Calu3 (cell line): ENCODE data around the gene NUDT1. TPM values are rescaled to one million over a fixed set of nuclear protein-coding genes. Genes with fewer than 3 reads are reported as not detected.
A peak's percentile ranks its signal among the peaks of the same experiment; 100 is the strongest.

Experiments used
- BruUV-seq: library from RNA; stranded (reverse); fragments of 400-500 nt; replicated peaks from 2 replicates; lab custom pipeline; 2021; lab: Mats Ljungman, UMichigan
- CTCF ChIA-PET: fragments of 300-600 bp; sonication (Branson Sonifier 250); formaldehyde crosslinking; loops from one replicate; lab custom pipeline; 2022; ENCODE audit warnings: antibody characterized with exemption; lab: Charles Lee
- DNase-seq: peaks from one replicate; pipeline ENCODE4 v3.0.0; 2022
- H3K27ac Mint-ChIP-seq: one replicate; pipeline ENCODE4 v1.8.0; 2022; ENCODE audit warnings: mixed read lengths; ENCODE audit not compliant: unreplicated experiment
- H3K27me3 Mint-ChIP-seq: one replicate; pipeline ENCODE4 v1.8.0; 2022; ENCODE audit warnings: mixed read lengths; ENCODE audit not compliant: unreplicated experiment
- H3K36me3 Mint-ChIP-seq: one replicate; pipeline ENCODE4 v1.8.0; 2022; ENCODE audit warnings: mild to moderate bottlenecking, moderate library complexity, mixed read lengths; ENCODE audit not compliant: insufficient read depth, unreplicated experiment
- H3K4me1 Mint-ChIP-seq: one replicate; pipeline ENCODE4 v1.8.0; 2022; ENCODE audit warnings: mild to moderate bottlenecking, low read depth, mixed read lengths; ENCODE audit not compliant: unreplicated experiment
- H3K4me3 Mint-ChIP-seq: one replicate; pipeline ENCODE4 v1.8.0; 2022; ENCODE audit warnings: mild to moderate bottlenecking, low read depth, moderate library complexity, mixed read lengths; ENCODE audit not compliant: unreplicated experiment
- H3K9me3 Mint-ChIP-seq: one replicate; pipeline ENCODE4 v1.8.0; 2022; ENCODE audit warnings: low read depth, mixed read lengths; ENCODE audit not compliant: unreplicated experiment
- CTCF ChIP-seq: fragments of 200-600 bp; IDR thresholded peaks from one replicate; pipeline ENCODE4 v1.8.0; 2022; ENCODE audit warnings: antibody characterized with exemption; ENCODE audit not compliant: unreplicated experiment
- intact Hi-C: fragments of 100-400 bp; cut with micrococcal nuclease; formaldehyde crosslinking; loops from one replicate; pipeline ENCODE4 v1.10.0; 2022; ENCODE audit not compliant: unreplicated experiment
- total RNA-seq: library from RNA; stranded (reverse); gene quantifications from 2 replicates; pipeline ENCODE4 v1.2.3, GENCODE V29; 2022

NUDT1 gene
- total RNA-seq, 1 experiment from 2014 or later = 65.6 TPM

GRCh38 chr7:2231992-2232765, 9.8 kb upstream of the NUDT1 start:
- intact Hi-C loops = no loop called here
- Mint-ChIP-seq H3K9me3 (no peaks in the 10 kb centered on the region), H3K27ac (peak overlapping the region; percentile 48), H3K27me3 (no peaks in the 10 kb centered on the region), H3K4me1 (no peaks in the 10 kb centered on the region), H3K36me3 (peaks cover 49% of the 10 kb centered on the region), H3K4me3 (peak overlapping the region; percentile 78)
- peak; percentile 46 for DNase-seq
- CTCF ChIA-PET = interaction anchor here (1.6 kb wide), 1 partner anchor 122 kb away, joined by 6 read pairs; no protein-coding TSS in a partner anchor
- BruUV-seq = no TSS peak
- no peak for TF ChIP-seq CTCF

- CTCF ChIA-PET = interaction anchor here (1.6 kb wide), 1 partner anchor 121 kb away, joined by 6 read pairs; no protein-coding TSS in a partner anchor
- intact Hi-C loops = no loop called here
Observed at GRCh38 chr7:2232766-2233520, 9.1 kb upstream of the NUDT1 start, which contains the start of gene MAD1L1. Gene MAD1L1, minus strand, starts transcription at chr7:2232945. Its CDS starts 2,812 bp downstream, at chr7:2230133.

GRCh38 chr7:2233926-2234325, 8.1 kb upstream of the NUDT1 start:
- BruUV-seq = no TSS peak
- Mint-ChIP-seq H3K9me3 (no peaks in the 10 kb centered on the region), H3K27ac (no peak overlapping the region), H3K27me3 (no peaks in the 10 kb centered on the region), H3K36me3 (peaks cover 61% of the 10 kb centered on the region), H3K4me1 (no peaks in the 10 kb centered on the region), H3K4me3 (no peak overlapping the region)
- intact Hi-C loops = no loop called here
- TF ChIP-seq CTCF = no peak
- no peak for DNase-seq
- CTCF ChIA-PET = interaction anchor here (0.9 kb wide), 1 partner anchor 15 kb away, joined by 3 read pairs; no protein-coding TSS in a partner anchor

More at GRCh38 chr7:2232766-2233520, 9.1 kb upstream of the NUDT1 start, which contains the start of gene MAD1L1:
- Mint-ChIP-seq H3K4me3 (peak within 1 kb of the TSS; percentile 78), H3K4me1 (no peaks in the 10 kb centered on the region), H3K9me3 (no peaks in the 10 kb centered on the region), H3K36me3 (peaks cover 55% of the 10 kb centered on the region), H3K27ac (peak within 1 kb of the TSS; percentile 75), H3K27me3 (no peaks in the 10 kb centered on the region)
- DNase-seq = peak; percentile 96
- no TSS peak for BruUV-seq
- TF ChIP-seq CTCF = no peak

- Mint-ChIP-seq H3K36me3 (peaks cover 79% of the 10 kb centered on the region), H3K4me1 (no peaks in the 10 kb centered on the region), H3K4me3 (no peak overlapping the region), H3K27ac (no peak overlapping the region), H3K27me3 (no peaks in the 10 kb centered on the region), H3K9me3 (no peaks in the 10 kb centered on the region)
- intact Hi-C loops = no loop called here
- CTCF ChIA-PET = no interaction called here
- no peak for DNase-seq
- TF ChIP-seq CTCF = no peak
- TSS peak; percentile 1 for BruUV-seq
Observed at GRCh38 chr7:2237109-2237602, 4.9 kb upstream of the NUDT1 start.
